Esophagus muscularis mucosa (tissue), 4 donors: ENCODE measurements around the gene GDPGP1.

ENCODE experiments used
- CTCF ChIP-seq, 3 experiments: fragments of 200-600 bp in 2 of 3; fragments of 450-650 bp in 1 of 3; sonication (generic) in 2 of 3; IDR thresholded peaks; one replicate each; pipeline ENCODE4 v1.5.1; 2017 to 2019; ENCODE audit warnings: antibody characterized with exemption in 3 of 3, mild to moderate bottlenecking in 2 of 3, moderate library complexity in 1 of 3
- EP300 ChIP-seq: sonication (generic); formaldehyde crosslinking; IDR thresholded peaks from one replicate; pipeline ENCODE4 v1.6.1; 2017; ENCODE audit warnings: antibody characterized with exemption
- POLR2AphosphoS5 ChIP-seq, 2 donors: sonication (generic); formaldehyde crosslinking; IDR thresholded peaks; one replicate each; pipeline ENCODE4 v1.6.1; 2017; ENCODE audit warnings: antibody characterized with exemption in 2 of 2

GRCh38 chr15:90257776-90258175, 23.8 kb downstream of the GDPGP1 start:
- TF ChIP-seq EP300: no peak
- TF ChIP-seq POLR2AphosphoS5 (IDR thresholded peaks at IDR 0.05): no peak
- TF ChIP-seq CTCF (IDR thresholded peaks at IDR 0.05): no peak
